Measurements from ENCODE around the gene GRK2.

GRK2 gene

GRCh38 chr11:67251841-67252240, 14.4 kb upstream of the GRK2 start:
- Histone ChIP-seq H3K4me1 (ENCODE audit: control insufficient read depth in 1 of 2, insufficient read depth in 1 of 2, low read depth in 1 of 2, low read length in 1 of 2) (no peaks in the 10 kb centered on the region), H3K4me3 (ENCODE audit: low read depth in 1 of 2, low read length in 1 of 2) (no peak overlapping the region), H3K9me3 (no peaks in the 10 kb centered on the region), H3K36me3 (peaks cover 99% of the 10 kb centered on the region), H3K27ac (no peak overlapping the region), H3K27me3 (no peaks in the 10 kb centered on the region)
- TF ChIP-seq CTCF (IDR thresholded peaks at IDR 0.05): no peak

GRCh38 chr11:67252831-67253239, 13.4 kb upstream of the GRK2 start:
- Histone ChIP-seq H3K4me1 (ENCODE audit: control insufficient read depth in 1 of 2, insufficient read depth in 1 of 2, low read depth in 1 of 2, low read length in 1 of 2) (no peaks in the 10 kb centered on the region), H3K4me3 (ENCODE audit: low read depth in 1 of 2, low read length in 1 of 2) (no peak overlapping the region), H3K36me3 (peaks cover 98% of the 10 kb centered on the region), H3K27ac (peak overlapping the region; percentile 32), H3K9me3 (no peaks in the 10 kb centered on the region), H3K27me3 (no peaks in the 10 kb centered on the region)
- no peak for TF ChIP-seq CTCF (IDR thresholded peaks at IDR 0.05)

- Histone ChIP-seq H3K4me1 (ENCODE audit: control insufficient read depth in 1 of 2, insufficient read depth in 1 of 2, low read depth in 1 of 2, low read length in 1 of 2) (no peaks in the 10 kb centered on the region), H3K36me3 (peaks cover 93% of the 10 kb centered on the region), H3K27ac (no peak overlapping the region), H3K9me3 (no peaks in the 10 kb centered on the region), H3K27me3 (no peaks in the 10 kb centered on the region), H3K4me3 (ENCODE audit: low read depth in 1 of 2, low read length in 1 of 2) (no peak overlapping the region)
- no peak for TF ChIP-seq CTCF (IDR thresholded peaks at IDR 0.05)
Observed at GRCh38 chr11:67253872-67254624, 12.2 kb upstream of the GRK2 start.

GRCh38 chr11:67254798-67255197, 11.5 kb upstream of the GRK2 start:
- Histone ChIP-seq H3K27ac (no peak overlapping the region), H3K4me3 (ENCODE audit: low read depth in 1 of 2, low read length in 1 of 2) (no peak overlapping the region), H3K4me1 (ENCODE audit: control insufficient read depth in 1 of 2, insufficient read depth in 1 of 2, low read depth in 1 of 2, low read length in 1 of 2) (no peaks in the 10 kb centered on the region), H3K36me3 (peaks cover 85% of the 10 kb centered on the region), H3K9me3 (no peaks in the 10 kb centered on the region), H3K27me3 (no peaks in the 10 kb centered on the region)
- TF ChIP-seq CTCF (IDR thresholded peaks at IDR 0.05): no peak

DNA sequence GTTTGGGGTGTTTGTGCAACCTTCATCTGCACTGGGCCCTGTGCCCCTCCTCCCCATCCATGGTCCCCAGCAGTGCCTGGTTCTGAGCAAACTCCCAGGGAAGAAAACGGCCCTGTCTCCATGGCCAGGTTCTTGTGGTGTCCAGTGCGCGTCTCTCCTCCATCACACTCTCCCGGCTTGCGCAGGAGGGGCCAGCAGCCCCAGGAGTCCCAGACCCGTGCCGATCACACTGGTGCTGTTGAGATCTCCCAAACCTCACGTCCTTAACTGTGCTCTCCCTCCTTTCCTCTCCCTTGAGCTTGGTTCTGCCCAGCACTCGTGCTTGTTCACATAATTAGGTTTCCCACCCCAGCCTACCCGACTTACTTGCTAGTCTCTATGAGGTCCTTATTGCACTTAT, 10.9 kb upstream of the GRK2 start:
- H3K36me3 ChIP-seq: peaks cover 79% of the 10 kb centered on the region
- H3K4me1 ChIP-seq (ENCODE audit: control insufficient read depth in 1 of 2, insufficient read depth in 1 of 2, low read depth in 1 of 2, low read length in 1 of 2): no peaks in the 10 kb centered on the region
- no peaks in the 10 kb centered on the region for H3K9me3 ChIP-seq
- H3K27ac ChIP-seq: no peak overlapping the region
- H3K4me3 ChIP-seq (ENCODE audit: low read depth in 1 of 2, low read length in 1 of 2): no peak overlapping the region
- peaks cover 2% of the 10 kb centered on the region for H3K27me3 ChIP-seq
- no peak for TF ChIP-seq CTCF (IDR thresholded peaks at IDR 0.05)
